Right lobe of liver (tissue), 4 donors: ENCODE results near the gene APLP2.

Experiments
- POLR2A ChIP-seq: fragments of 450-650 bp; IDR thresholded peaks from one replicate; pipeline ENCODE4 v1.6.1; 2017; ENCODE audit warnings: antibody characterized with exemption, mild to moderate bottlenecking
- TF ChIP-seq, protein P1 (sequence below), 4 donors: fragments of 200-600 bp in 3 of 4; fragments of 450-650 bp in 1 of 4; IDR thresholded peaks; one replicate each; pipeline versions ENCODE4 v1.5.1 to v1.8.0; 2016 to 2022; ENCODE audit warnings: antibody characterized with exemption in 4 of 4, mild to moderate bottlenecking in 2 of 4
- donor health status: DM: no; HTN: no; CAD: no.
- donor health status: DM: no; HTN: no; CAD: no.
- donor health status: DM: no; HTN: yes; CAD: no.

DNA sequence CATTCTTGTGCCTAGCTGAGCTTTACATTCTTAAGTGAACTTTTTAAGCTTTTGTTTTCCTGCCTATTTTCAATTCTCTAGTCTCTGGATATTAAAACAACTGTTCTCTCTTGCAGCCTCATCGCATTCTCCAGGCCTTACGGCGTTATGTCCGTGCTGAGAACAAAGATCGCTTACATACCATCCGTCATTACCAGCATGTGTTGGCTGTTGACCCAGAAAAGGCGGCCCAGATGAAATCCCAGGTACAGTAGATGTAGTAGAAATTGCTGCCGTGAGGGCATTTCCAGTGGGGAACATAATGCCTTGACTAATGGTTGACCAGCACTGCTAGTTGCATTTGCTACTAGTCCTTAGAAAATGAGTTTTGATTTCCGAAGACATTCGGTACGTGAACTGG, 60.2 kb downstream of the APLP2 start:
- TF ChIP-seq, protein P1, sequence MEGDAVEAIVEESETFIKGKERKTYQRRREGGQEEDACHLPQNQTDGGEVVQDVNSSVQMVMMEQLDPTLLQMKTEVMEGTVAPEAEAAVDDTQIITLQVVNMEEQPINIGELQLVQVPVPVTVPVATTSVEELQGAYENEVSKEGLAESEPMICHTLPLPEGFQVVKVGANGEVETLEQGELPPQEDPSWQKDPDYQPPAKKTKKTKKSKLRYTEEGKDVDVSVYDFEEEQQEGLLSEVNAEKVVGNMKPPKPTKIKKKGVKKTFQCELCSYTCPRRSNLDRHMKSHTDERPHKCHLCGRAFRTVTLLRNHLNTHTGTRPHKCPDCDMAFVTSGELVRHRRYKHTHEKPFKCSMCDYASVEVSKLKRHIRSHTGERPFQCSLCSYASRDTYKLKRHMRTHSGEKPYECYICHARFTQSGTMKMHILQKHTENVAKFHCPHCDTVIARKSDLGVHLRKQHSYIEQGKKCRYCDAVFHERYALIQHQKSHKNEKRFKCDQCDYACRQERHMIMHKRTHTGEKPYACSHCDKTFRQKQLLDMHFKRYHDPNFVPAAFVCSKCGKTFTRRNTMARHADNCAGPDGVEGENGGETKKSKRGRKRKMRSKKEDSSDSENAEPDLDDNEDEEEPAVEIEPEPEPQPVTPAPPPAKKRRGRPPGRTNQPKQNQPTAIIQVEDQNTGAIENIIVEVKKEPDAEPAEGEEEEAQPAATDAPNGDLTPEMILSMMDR (IDR thresholded peaks at IDR 0.05) = no peak
- no peak for TF ChIP-seq POLR2A
